ENCODE measurements around the gene SPG7.

Gene SPG7

GRCh38 chr16:89581045-89581695 is 73.0 kb downstream of the SPG7 start:
- Histone ChIP-seq H3K79me2 (ENCODE audit: control insufficient read depth, insufficient read depth, low read length, poor library complexity) (no peaks in the 10 kb centered on the region), H2AFZ (ENCODE audit: insufficient read depth, low read length, poor library complexity) (no peak overlapping the region), H3K36me3 (ENCODE audit: control insufficient read depth in 1 of 2, insufficient read depth in 2 of 2, low read length in 2 of 2) (no peaks in the 10 kb centered on the region), H4K12ac (ENCODE audit: low read depth, low read length) (no peak overlapping the region), H4K8ac (ENCODE audit: low read depth, low read length) (no peak overlapping the region), H3K4me3 (ENCODE audit: low read depth, low read length) (peak overlapping the region; percentile 6), H3K14ac (ENCODE audit: low read length) (no peak overlapping the region), H2BK5ac (ENCODE audit: low read depth, low read length, poor library complexity) (no peak overlapping the region), H2AK5ac (ENCODE audit: low read length) (no peak overlapping the region), H2BK120ac (ENCODE audit: insufficient read depth, low read length, poor library complexity) (no peak overlapping the region), H3K9me3 (ENCODE audit: insufficient read depth, low read depth, low read length) (peaks cover 16% of the 10 kb centered on the region), H3K79me1 (ENCODE audit: low read length) (peaks cover 3% of the 10 kb centered on the region), H3K27me3 (ENCODE audit: insufficient read depth, low read length) (peaks cover 14% of the 10 kb centered on the region), H3K9ac (ENCODE audit: low read length) (no peak overlapping the region), H3K27ac (ENCODE audit: low read depth, low read length) (no peak overlapping the region), H3K18ac (ENCODE audit: low read length) (no peak overlapping the region), H3K4me2 (ENCODE audit: low read length) (no peak overlapping the region), H3K4me1 (ENCODE audit: control insufficient read depth in 1 of 2, insufficient read depth in 2 of 2, low read length in 2 of 2) (peaks cover 15 to 17% of the 10 kb centered on the region in 2 experiments), H3K4ac (ENCODE audit: low read depth, low read length) (no peak overlapping the region), H2BK12ac (ENCODE audit: low read length) (no peak overlapping the region), H4K91ac (ENCODE audit: low read depth, low read length) (no peak overlapping the region), H3K23ac (ENCODE audit: low read length) (no peak overlapping the region)
- DNase-seq: peak; percentile 91 to 95
- WGBS (ENCODE audit: extremely low coverage, insufficient coverage, insufficient read length): no CpG with 5 or more reads among the region's 33 CpGs

GRCh38 chr16:89581861-89582563 is 73.8 kb downstream of the SPG7 start:
- H3K79me1 ChIP-seq (ENCODE audit: low read length): peaks cover 3% of the 10 kb centered on the region
- H4K91ac ChIP-seq (ENCODE audit: low read depth, low read length): peak overlapping the region; percentile 11
- no peak overlapping the region for H4K8ac ChIP-seq (ENCODE audit: low read depth, low read length)
- no peak overlapping the region for H3K14ac ChIP-seq (ENCODE audit: low read length)
- H4K12ac ChIP-seq (ENCODE audit: low read depth, low read length): no peak overlapping the region
- no peak overlapping the region for H3K23ac ChIP-seq (ENCODE audit: low read length)
- no peak overlapping the region for H3K18ac ChIP-seq (ENCODE audit: low read length)
- no peak overlapping the region for H3K9ac ChIP-seq (ENCODE audit: low read length)
- DNase-seq: no peak
- H2BK120ac ChIP-seq (ENCODE audit: insufficient read depth, low read length, poor library complexity): peak overlapping the region; percentile 34
- H3K4me3 ChIP-seq (ENCODE audit: low read depth, low read length): no peak overlapping the region
- H2AK5ac ChIP-seq (ENCODE audit: low read length): no peak overlapping the region
- no peak overlapping the region for H2AFZ ChIP-seq (ENCODE audit: insufficient read depth, low read length, poor library complexity)
- no peak overlapping the region for H3K27ac ChIP-seq (ENCODE audit: low read depth, low read length)
- peak overlapping the region; percentile 26 for H2BK12ac ChIP-seq (ENCODE audit: low read length)
- no peaks in the 10 kb centered on the region for H3K36me3 ChIP-seq (ENCODE audit: control insufficient read depth in 1 of 2, insufficient read depth in 2 of 2, low read length in 2 of 2)
- no CpG with 5 or more reads among the region's 15 CpGs for WGBS (ENCODE audit: extremely low coverage, insufficient coverage, insufficient read length)
- no peak overlapping the region for H2BK5ac ChIP-seq (ENCODE audit: low read depth, low read length, poor library complexity)
- no peak overlapping the region for H3K4ac ChIP-seq (ENCODE audit: low read depth, low read length)
- H3K4me2 ChIP-seq (ENCODE audit: low read length): no peak overlapping the region
- peaks cover 10% of the 10 kb centered on the region for H3K9me3 ChIP-seq (ENCODE audit: insufficient read depth, low read depth, low read length)
- H3K79me2 ChIP-seq (ENCODE audit: control insufficient read depth, insufficient read depth, low read length, poor library complexity): no peaks in the 10 kb centered on the region
- H3K27me3 ChIP-seq (ENCODE audit: insufficient read depth, low read length): peaks cover 6% of the 10 kb centered on the region
- peaks cover 15 to 17% of the 10 kb centered on the region in 2 experiments for H3K4me1 ChIP-seq (ENCODE audit: control insufficient read depth in 1 of 2, insufficient read depth in 2 of 2, low read length in 2 of 2)

- Histone ChIP-seq H3K4me3 (ENCODE audit: low read depth, low read length) (no peak overlapping the region), H3K9me3 (ENCODE audit: insufficient read depth, low read depth, low read length) (peaks cover 10% of the 10 kb centered on the region), H4K12ac (ENCODE audit: low read depth, low read length) (no peak overlapping the region), H3K79me1 (ENCODE audit: low read length) (peaks cover 3% of the 10 kb centered on the region), H3K18ac (ENCODE audit: low read length) (no peak overlapping the region), H2AK5ac (ENCODE audit: low read length) (no peak overlapping the region), H3K14ac (ENCODE audit: low read length) (peak overlapping the region; percentile 0), H3K4ac (ENCODE audit: low read depth, low read length) (no peak overlapping the region), H3K4me2 (ENCODE audit: low read length) (no peak overlapping the region), H3K23ac (ENCODE audit: low read length) (no peak overlapping the region), H2BK120ac (ENCODE audit: insufficient read depth, low read length, poor library complexity) (peak overlapping the region; percentile 34), H3K27me3 (ENCODE audit: insufficient read depth, low read length) (no peaks in the 10 kb centered on the region), H4K91ac (ENCODE audit: low read depth, low read length) (peak overlapping the region; percentile 11), H3K79me2 (ENCODE audit: control insufficient read depth, insufficient read depth, low read length, poor library complexity) (no peaks in the 10 kb centered on the region), H4K8ac (ENCODE audit: low read depth, low read length) (no peak overlapping the region), H2BK12ac (ENCODE audit: low read length) (peak overlapping the region; percentile 26), H3K4me1 (ENCODE audit: control insufficient read depth in 1 of 2, insufficient read depth in 2 of 2, low read length in 2 of 2) (peaks cover 15 to 17% of the 10 kb centered on the region in 2 experiments), H3K36me3 (ENCODE audit: control insufficient read depth in 1 of 2, insufficient read depth in 2 of 2, low read length in 2 of 2) (no peaks in the 10 kb centered on the region), H2BK5ac (ENCODE audit: low read depth, low read length, poor library complexity) (no peak overlapping the region), H3K27ac (ENCODE audit: low read depth, low read length) (no peak overlapping the region), H2AFZ (ENCODE audit: insufficient read depth, low read length, poor library complexity) (no peak overlapping the region), H3K9ac (ENCODE audit: low read length) (no peak overlapping the region)
- no peak for DNase-seq
- no CpG with 5 or more reads among the region's 19 CpGs for WGBS (ENCODE audit: extremely low coverage, insufficient coverage, insufficient read length)
Observed at GRCh38 chr16:89582614-89583196, 74.5 kb downstream of the SPG7 start.

- no peak overlapping the region for H3K14ac ChIP-seq (ENCODE audit: low read length)
- WGBS (ENCODE audit: extremely low coverage, insufficient coverage, insufficient read length): no CpG with 5 or more reads among the region's 36 CpGs
- H3K9me3 ChIP-seq (ENCODE audit: insufficient read depth, low read depth, low read length): peaks cover 10% of the 10 kb centered on the region
- no peak overlapping the region for H4K91ac ChIP-seq (ENCODE audit: low read depth, low read length)
- H2BK12ac ChIP-seq (ENCODE audit: low read length): no peak overlapping the region
- no peaks in the 10 kb centered on the region for H3K79me2 ChIP-seq (ENCODE audit: control insufficient read depth, insufficient read depth, low read length, poor library complexity)
- no peak overlapping the region for H3K9ac ChIP-seq (ENCODE audit: low read length)
- H2AFZ ChIP-seq (ENCODE audit: insufficient read depth, low read length, poor library complexity): no peak overlapping the region
- H2BK5ac ChIP-seq (ENCODE audit: low read depth, low read length, poor library complexity): no peak overlapping the region
- no peak overlapping the region for H3K4ac ChIP-seq (ENCODE audit: low read depth, low read length)
- H4K12ac ChIP-seq (ENCODE audit: low read depth, low read length): no peak overlapping the region
- no peak overlapping the region for H2BK120ac ChIP-seq (ENCODE audit: insufficient read depth, low read length, poor library complexity)
- H2AK5ac ChIP-seq (ENCODE audit: low read length): no peak overlapping the region
- H3K36me3 ChIP-seq (ENCODE audit: control insufficient read depth in 1 of 2, insufficient read depth in 2 of 2, low read length in 2 of 2): no peaks in the 10 kb centered on the region
- H3K27ac ChIP-seq (ENCODE audit: low read depth, low read length): no peak overlapping the region
- H3K4me2 ChIP-seq (ENCODE audit: low read length): no peak overlapping the region
- H3K23ac ChIP-seq (ENCODE audit: low read length): no peak overlapping the region
- no peak overlapping the region for H4K8ac ChIP-seq (ENCODE audit: low read depth, low read length)
- no peak overlapping the region for H3K18ac ChIP-seq (ENCODE audit: low read length)
- H3K79me1 ChIP-seq (ENCODE audit: low read length): peaks cover 3% of the 10 kb centered on the region
- H3K4me1 ChIP-seq (ENCODE audit: control insufficient read depth in 1 of 2, insufficient read depth in 2 of 2, low read length in 2 of 2): peaks cover 15 to 17% of the 10 kb centered on the region in 2 experiments
- DNase-seq: no peak
- H3K4me3 ChIP-seq (ENCODE audit: low read depth, low read length): no peak overlapping the region
- H3K27me3 ChIP-seq (ENCODE audit: insufficient read depth, low read length): no peaks in the 10 kb centered on the region
Observed at GRCh38 chr16:89583197-89583894, 75.1 kb downstream of the SPG7 start.

All from trophoblast cell (in vitro differentiated cells and primary cell).